NCI-H446 treated with DMSO at 0.1 percent for 48 hours (cell line): ENCODE results near the gene CHST11.
"Not testable (repeated sequence)": the region's sequence is repeated elsewhere in the genome, so short reads cannot be mapped to it uniquely, and the experiment has no call there.

Experiments
- DNase-seq: peaks from one replicate; lab custom pipeline; 2025; lab: John Stamatoyannopoulos, UW

The CHST11 gene

GRCh38 chr12:104741077-104741476 lies 284.3 kb downstream of the CHST11 start:
- DNase-seq: no peak

- peak; percentile 77 for DNase-seq
Measured at GRCh38 chr12:104741497-104742367, 285.0 kb downstream of the CHST11 start.

GRCh38 chr12:104742551-104743201 lies 285.9 kb downstream of the CHST11 start:
- peak; percentile 93 for DNase-seq

- no peak for DNase-seq
Measured at GRCh38 chr12:104743202-104743580, 286.4 kb downstream of the CHST11 start.

- DNase-seq: not testable (repeated sequence)
Measured at GRCh38 chr12:104743753-104744548, 287.2 kb downstream of the CHST11 start.

GRCh38 chr12:104746467-104747088 lies 289.8 kb downstream of the CHST11 start:
- DNase-seq: no peak

GRCh38 chr12:104747330-104747729 lies 290.6 kb downstream of the CHST11 start:
- no peak for DNase-seq

GRCh38 chr12:104747955-104748354 lies 291.2 kb downstream of the CHST11 start:
- no peak for DNase-seq

- DNase-seq: no peak
Measured at GRCh38 chr12:104748356-104748755, 291.6 kb downstream of the CHST11 start.

- no peak for DNase-seq
Measured at GRCh38 chr12:104748790-104749189, 292.0 kb downstream of the CHST11 start.

GRCh38 chr12:104749545-104749944 lies 292.8 kb downstream of the CHST11 start:
- DNase-seq: no peak

- no peak for DNase-seq
Measured at GRCh38 chr12:104750061-104750460, 293.3 kb downstream of the CHST11 start.

GRCh38 chr12:104751120-104751519 lies 294.4 kb downstream of the CHST11 start:
- DNase-seq: no peak

GRCh38 chr12:104751594-104751993 lies 294.8 kb downstream of the CHST11 start:
- no peak for DNase-seq

GRCh38 chr12:104752016-104752415 lies 295.3 kb downstream of the CHST11 start:
- no peak for DNase-seq

- no peak for DNase-seq
Measured at GRCh38 chr12:104752881-104753280, 296.1 kb downstream of the CHST11 start.

- DNase-seq: no peak
Measured at GRCh38 chr12:104756901-104757300, 300.2 kb downstream of the CHST11 start.

GRCh38 chr12:104758771-104759170 lies 302.0 kb downstream of the CHST11 start:
- no peak for DNase-seq

GRCh38 chr12:104761091-104761490 lies 304.3 kb downstream of the CHST11 start:
- no peak for DNase-seq

- DNase-seq: no peak
Measured at GRCh38 chr12:104761611-104762010, 304.9 kb downstream of the CHST11 start.

GRCh38 chr12:104763168-104763805 lies 306.5 kb downstream of the CHST11 start:
- no peak for DNase-seq
